ENCODE measurements around the gene NEDD1.

- TF ChIP-seq GATA2 (IDR thresholded peaks at IDR 0.05; ENCODE audit: low read depth, low read length) (no peak), GATA3 (IDR thresholded peaks at IDR 0.05; ENCODE audit: low read depth, low read length) (no peak)
Measured at GRCh38 chr12:96874211-96874610, 32.8 kb upstream of the NEDD1 start.

Measured in SH-SY5Y (cell line).